ENCODE results near the gene PAPPA2.

DNA sequence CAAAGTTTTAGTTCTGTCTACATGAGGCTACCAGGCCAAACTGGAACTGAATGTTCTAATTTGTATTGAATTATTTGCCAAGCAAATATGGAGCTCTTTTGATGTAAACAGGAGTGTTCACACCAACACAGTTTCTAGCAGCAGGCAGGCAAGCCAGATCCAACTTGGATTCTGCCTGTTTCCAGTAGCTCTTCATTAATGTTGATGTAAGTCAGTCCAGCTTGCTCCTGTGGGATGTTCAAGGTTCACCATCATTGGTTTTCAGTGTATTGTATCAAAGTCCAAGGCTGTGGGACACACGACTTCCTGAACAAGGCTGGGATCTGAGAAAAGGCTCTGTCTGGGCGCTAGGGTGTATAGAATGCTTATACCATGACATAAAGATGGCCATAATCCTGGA is 68.1 kb downstream of the PAPPA2 start:
- TF ChIP-seq POLR2AphosphoS5 (IDR thresholded peaks at IDR 0.05) (no peak), POLR2A (IDR thresholded peaks at IDR 0.05) (no peak)

Data from breast epithelium (tissue), 3 donors.